ENCODE results near the gene THBD.

DNA sequence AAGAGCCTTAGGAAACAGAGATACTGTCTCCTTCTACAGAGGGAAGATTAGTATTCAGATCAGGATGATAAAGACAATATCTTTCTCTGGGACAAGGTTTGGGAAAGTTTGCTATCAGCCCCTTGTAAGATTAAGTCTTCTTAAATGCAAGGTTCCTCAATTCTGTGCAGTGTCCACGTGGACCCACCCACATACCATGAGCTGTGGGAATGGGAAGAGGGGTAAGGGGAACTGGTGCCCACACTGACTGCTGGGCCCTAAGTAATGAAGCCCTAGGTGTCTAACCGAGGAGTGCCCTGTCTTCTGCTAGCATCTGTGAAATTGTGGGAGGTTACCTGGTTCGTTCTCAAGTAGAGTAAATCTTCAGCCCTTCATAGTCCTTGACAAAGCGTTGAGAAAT lies 20.1 kb downstream of the THBD start:
- TF ChIP-seq TCF4 (CRISPR knock-in tag; IDR thresholded peaks at IDR 0.05; ENCODE audit: borderline replicate concordance) (no peak), ZFP30 (CRISPR knock-in tag; IDR thresholded peaks at IDR 0.05) (no peak), CREB5 (CRISPR knock-in tag; IDR thresholded peaks at IDR 0.05; ENCODE audit: low read depth) (no peak), CSDC2 (CRISPR knock-in tag; IDR thresholded peaks at IDR 0.05) (no peak), ZNF70 (CRISPR knock-in tag; IDR thresholded peaks at IDR 0.05) (no peak), ZFP3 (CRISPR knock-in tag; IDR thresholded peaks at IDR 0.05) (no peak), ESRRG (CRISPR knock-in tag; IDR thresholded peaks at IDR 0.05) (no peak)
- TF ChIP-seq, protein P1, sequence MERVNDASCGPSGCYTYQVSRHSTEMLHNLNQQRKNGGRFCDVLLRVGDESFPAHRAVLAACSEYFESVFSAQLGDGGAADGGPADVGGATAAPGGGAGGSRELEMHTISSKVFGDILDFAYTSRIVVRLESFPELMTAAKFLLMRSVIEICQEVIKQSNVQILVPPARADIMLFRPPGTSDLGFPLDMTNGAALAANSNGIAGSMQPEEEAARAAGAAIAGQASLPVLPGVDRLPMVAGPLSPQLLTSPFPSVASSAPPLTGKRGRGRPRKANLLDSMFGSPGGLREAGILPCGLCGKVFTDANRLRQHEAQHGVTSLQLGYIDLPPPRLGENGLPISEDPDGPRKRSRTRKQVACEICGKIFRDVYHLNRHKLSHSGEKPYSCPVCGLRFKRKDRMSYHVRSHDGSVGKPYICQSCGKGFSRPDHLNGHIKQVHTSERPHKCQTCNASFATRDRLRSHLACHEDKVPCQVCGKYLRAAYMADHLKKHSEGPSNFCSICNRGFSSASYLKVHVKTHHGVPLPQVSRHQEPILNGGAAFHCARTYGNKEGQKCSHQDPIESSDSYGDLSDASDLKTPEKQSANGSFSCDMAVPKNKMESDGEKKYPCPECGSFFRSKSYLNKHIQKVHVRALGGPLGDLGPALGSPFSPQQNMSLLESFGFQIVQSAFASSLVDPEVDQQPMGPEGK (CRISPR knock-in tag; IDR thresholded peaks at IDR 0.05; ENCODE audit: borderline replicate concordance) = no peak

Measured in SK-N-SH treated with all-trans-retinoic acid at 6 μM for 48 hours (cell line).